IPS DF 4.7 (cell line): ENCODE data around the gene TFB2M.
"Not testable (repeated sequence)": the region's sequence is repeated elsewhere in the genome, so short reads cannot be mapped to it uniquely, and the experiment has no call there.

Source experiments
- DNase-seq: peaks from one replicate; pipeline ENCODE4 v3.0.0-alpha.2; 2013; ENCODE audit warnings: low spot score; ENCODE audit errors: extremely low read depth

Gene TFB2M

GRCh38 chr1:246566128-246566812 lies at the start of gene TFB2M, which contains the start of gene CNST:
TSS of gene TFB2M (minus strand) at chr1:246566261. CDS start at chr1:246566138, 123 bp downstream.
TSS of gene CNST (plus strand) at chr1:246566456. CDS start at chr1:246591563, 25,107 bp downstream.
- DNase-seq, result peak; percentile 90

DNA sequence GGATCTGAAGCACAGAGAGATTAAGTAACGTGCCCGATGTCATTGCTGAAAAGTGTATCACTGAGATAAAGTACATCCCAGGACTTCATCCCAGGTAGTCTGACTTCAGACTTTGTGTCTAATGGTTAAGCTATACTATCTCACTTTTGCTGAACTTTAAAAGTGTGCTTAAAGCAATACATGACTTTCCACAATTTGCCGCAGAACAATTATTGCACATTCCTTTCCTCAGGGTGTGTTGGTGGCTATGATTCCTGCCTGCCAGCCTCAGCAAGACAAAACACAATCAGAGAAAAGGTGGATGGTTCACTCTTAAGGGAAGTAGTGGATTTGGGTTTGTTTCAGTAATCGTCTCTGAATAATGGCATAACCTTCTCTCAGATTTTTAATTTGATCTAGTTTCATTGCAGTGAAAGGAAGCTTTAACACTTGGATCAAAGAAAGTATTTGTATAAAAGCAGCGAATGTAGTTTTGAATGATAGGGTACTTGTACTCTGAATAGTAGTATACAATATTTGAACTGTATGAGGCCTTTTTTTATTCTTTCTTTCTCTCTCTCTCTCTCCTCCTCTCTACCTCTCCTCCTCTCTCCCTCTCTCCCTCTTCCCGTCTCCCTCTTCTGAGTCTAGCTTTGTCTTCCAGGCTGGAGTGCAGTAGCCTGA lies 47.2 kb upstream of the TFB2M start:
- DNase-seq, result no peak

DNA sequence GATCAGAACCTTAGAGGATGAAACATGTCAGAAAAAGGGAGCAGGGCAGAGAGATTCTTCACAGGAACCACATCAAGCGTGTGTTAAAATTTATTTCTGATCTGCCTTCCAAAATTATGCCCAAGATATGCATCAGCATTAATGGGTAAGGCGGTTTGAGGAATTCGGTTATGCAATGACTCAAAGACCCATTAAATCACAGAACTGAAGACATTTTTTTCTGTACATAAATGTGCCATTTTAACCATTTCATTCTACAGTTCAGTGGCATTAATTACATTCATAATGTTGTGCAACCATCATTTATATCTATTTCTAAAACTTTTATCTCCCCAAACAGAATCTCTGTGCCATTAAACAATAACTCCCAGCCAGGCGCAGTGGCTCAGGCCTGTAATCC lies 43.6 kb upstream of the TFB2M start:
- no peak for DNase-seq

- no peak for DNase-seq
These were observed 42.7 kb upstream of the TFB2M start for GRCh38 chr1:246608616-246609376.

- DNase-seq, result no peak
These were observed 41.4 kb upstream of the TFB2M start for GRCh38 chr1:246607462-246607861.

GRCh38 chr1:246605231-246605630 lies 39.2 kb upstream of the TFB2M start:
- not testable (repeated sequence) for DNase-seq

DNA sequence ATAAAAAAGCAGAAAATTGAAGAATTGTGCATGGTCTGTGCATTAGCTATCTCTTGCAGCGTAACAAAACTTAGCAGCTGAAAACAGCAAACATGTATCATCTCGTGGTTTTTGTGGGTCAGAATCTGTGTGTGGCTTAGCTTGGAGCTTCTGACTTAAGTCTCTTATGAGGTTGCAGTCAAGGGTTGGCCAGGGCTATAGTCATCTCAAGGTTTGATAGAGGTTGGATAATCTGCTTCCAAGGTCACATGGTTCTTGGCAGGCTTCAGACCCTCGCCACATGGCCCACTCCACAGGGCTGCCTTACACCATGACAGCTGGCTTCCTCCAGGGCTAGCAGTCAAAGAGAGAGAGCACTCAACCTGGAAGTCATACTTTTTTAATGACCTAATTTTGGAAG lies 36.1 kb upstream of the TFB2M start:
- DNase-seq, result no peak

DNA sequence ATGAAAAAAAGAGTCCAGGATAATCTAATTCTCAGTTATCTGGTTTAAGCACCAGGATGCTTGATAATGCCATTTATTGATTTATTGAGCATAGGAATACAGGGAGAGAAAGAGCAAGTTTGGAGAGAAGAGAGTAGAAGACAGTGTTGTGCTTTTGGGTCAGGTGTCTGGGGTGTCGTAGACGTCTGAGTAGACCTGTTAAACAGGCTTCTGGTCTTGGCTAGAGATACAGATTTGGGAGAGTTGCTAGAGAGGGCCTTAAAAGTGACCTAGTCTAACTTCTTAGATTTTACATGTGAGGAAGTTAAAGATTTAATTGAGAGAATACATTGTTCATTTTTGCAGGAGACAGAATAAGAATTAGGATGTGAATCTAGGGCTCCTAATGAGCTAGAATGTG lies 34.5 kb upstream of the TFB2M start:
- DNase-seq, result no peak

DNA sequence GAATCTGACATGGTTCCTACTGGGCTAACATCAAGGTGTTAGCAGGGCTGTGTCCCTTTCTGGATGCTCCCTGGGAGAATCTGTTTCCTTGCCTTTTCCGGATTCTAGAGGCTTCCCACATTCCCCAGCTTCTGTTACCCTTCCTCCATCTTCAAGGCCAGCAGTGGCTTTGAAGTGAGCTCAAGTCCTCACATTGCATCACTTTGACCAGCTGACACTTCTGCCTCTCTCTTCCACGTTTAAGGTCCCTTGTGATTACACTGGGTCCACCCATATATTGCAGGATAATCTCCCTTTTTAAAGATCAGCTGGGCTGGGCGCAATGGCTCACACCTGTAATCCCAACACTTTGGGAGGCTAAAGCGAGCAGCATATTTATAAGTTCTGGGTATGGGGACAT lies 33.3 kb upstream of the TFB2M start:
- DNase-seq, result no peak

DNA sequence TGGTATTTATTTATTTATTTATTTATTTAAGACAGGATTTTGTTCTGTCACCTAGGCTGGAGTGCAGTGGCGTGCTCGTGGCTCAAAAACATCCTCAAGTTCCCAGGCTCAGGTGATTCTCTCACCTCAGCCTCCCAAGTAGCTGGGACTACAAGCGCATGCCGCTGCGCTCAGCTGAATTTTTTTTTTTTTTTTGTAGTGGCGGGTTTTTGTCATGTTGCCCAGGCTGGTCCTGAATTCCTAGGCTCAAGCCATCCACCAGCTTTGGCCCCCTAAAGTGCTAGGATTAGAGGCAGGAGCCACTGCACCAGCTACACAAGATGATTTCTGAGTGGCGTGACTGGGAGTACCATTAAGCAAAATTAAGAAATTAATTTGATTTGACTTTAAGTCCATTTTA lies 31.9 kb upstream of the TFB2M start:
- DNase-seq, result no peak

GRCh38 chr1:246597340-246597739 lies 31.3 kb upstream of the TFB2M start:
- DNase-seq, result no peak

- no peak for DNase-seq
These were observed 29.1 kb upstream of the TFB2M start for GRCh38 chr1:246595146-246595545.

DNA sequence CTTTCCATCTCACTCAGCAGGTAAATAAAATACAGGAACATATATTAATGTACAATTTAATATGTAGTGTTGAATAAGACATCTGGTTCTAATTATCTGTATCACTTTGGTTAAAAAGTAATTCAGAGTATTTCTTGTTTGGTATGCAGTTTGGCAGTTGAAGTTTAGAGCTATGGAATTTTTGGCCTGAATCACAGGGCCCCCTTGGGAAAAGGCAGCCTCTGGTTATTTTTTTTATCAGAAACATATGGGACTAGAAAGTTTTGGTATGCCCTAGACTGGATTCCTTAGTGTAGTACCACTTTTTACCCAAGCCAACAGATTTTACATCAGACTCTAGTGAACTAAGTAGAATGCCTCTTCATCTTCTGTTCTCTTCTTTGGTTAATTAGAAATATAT lies 26.6 kb upstream of the TFB2M start:
- no peak for DNase-seq

DNA sequence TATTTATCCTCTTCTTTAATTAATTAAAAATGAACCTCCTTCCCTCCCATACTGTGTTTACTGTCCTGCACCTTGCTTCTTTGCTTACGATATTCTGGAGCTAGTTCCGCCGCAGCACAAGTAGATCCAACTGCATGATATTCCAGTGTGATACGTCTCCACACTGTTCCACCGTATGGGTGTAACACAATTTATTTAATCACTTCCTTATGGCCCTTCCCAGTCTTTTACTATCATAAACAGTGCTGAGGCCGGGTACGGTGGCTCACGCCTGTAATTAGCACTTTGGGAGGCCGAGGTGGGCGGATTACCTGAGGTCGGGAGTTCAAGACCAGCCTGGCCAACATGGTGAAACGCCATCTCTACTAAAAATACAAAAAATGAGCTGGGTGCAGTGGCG lies 25.9 kb upstream of the TFB2M start:
- DNase-seq, result no peak

DNA sequence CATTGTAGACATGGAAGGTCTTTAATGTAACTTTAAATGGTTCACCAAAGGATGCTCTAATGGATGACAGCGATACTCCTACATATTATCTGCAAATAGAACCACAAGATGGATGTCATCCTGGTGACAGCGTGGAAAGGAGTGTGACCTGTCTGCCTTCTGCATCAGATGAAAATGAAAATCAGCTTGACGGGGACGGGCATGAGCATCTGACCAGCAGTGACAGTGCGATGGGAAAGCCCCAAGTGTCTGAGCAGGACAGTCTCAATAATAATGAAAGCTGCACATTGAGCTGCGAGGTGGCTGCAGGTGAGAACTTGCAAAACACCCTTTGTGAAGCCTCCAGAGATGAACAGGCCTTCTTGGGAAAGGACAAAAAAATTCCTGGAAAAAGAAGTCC lies 25.4 kb upstream of the TFB2M start:
- no peak for DNase-seq

DNA sequence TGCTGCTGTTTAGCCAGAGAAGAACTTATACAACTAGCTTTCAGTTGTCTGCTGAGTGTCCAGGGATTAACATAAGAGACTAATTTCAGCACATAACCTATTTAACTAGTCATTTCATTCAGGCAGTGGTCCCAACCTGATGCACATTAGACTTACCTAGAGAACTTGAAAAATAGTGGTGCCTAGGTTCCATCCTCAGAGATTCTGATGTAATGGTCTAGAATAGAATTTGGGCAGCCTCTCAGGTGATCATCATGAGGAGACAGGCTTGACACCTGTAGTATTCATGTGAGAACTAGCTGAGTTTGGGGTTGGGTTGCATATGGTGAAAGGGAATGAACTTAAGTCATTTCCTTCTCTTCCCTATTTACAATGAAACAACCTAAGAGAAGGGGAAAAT lies 25.0 kb upstream of the TFB2M start:
- DNase-seq, result no peak

DNA sequence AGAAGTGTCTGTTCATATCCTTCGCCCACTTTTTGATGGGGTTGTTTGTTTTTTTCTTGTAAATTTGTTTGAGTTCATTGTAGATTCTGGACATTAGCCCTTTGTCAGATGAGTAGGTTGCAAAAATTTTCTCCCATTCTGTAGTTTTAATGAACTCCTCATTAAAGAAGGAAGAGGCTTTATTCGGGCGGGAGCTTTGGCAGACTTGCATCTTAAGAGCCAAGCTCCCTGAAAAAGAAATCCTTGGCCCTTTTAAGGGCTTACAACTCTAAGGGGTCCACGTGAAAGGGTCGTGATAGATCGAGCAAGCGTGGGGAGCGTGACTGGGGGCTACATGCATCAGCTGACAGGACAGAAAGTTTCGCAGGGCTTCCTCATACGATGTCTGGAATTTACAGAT lies 23.9 kb upstream of the TFB2M start:
- DNase-seq, result not testable (repeated sequence)

- DNase-seq, result no peak
These were observed 22.2 kb upstream of the TFB2M start for GRCh38 chr1:246588159-246588721.

- DNase-seq, result no peak
These were observed 21.5 kb upstream of the TFB2M start for GRCh38 chr1:246587606-246588005.

DNA sequence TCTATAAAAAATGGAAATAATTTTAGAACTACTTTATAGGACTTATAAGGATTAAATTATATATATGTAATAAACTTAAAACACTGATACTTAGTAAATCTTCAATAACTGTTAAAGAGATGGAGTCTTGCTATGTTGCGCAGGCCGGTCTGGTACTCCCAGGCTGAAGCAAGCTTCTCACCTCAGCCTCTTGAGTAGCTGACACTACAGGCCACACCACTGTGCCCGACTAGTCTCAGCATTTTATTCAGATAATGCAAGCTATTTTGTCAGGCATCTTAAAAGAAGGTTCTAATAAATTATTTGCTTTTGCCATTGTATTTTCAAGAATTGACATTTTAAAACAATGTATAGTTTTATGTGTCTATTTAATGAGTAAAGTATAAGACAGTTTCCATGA lies 21.0 kb upstream of the TFB2M start:
- no peak for DNase-seq

DNA sequence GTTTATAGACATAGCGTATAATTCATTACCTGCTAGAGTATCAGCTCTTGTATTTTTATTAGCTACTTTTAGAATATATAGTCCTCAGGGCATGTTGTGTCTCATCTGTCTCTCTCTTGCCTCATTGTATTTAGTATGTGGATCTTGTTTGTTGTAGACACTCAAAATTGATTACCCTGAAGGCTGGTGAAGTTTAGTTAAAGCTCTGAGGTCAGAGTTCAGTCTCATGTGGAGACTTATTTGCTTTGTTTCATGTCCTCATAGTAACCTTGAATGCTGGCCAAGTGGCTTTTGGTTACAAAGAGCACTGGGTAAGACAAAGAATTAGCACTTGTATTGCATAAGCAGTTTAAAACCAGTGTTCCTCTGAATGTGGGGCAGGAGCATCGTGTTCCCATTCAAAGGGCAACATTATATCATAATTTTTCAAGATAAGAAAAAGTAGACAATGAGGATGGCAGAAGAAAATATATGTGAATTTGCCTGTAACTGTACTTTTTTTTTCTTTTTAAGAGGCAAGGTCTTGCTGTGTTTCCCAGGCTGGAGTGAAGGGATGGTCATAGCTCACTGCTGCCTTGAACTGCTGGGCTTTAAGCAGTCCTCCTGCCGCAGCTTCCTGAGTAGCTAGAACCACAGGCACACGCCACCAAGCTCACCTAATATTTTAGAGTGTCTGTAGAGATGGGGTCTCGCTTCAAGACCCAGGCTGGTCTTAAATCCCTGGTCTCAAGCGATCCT lies 17.6 kb upstream of the TFB2M start:
- DNase-seq, result no peak
